Fibroblast of peridontal ligament (primary cell): ENCODE results near the gene TTC21A.

Experiments
- DNase-seq: peaks from one replicate; pipeline ENCODE4 v3.0.0-alpha.2; 2010; ENCODE audit errors: extremely low read depth

The TTC21A gene

GRCh38 chr3:39177708-39178332 is 70.3 kb downstream of the TTC21A start:
- DNase-seq = peak; percentile 98

- DNase-seq = peak; percentile 18
These were observed 71.1 kb downstream of the TTC21A start for GRCh38 chr3:39178553-39178952.

- no peak for DNase-seq
These were observed 72.7 kb downstream of the TTC21A start for GRCh38 chr3:39180183-39180545.

- peak; percentile 51 for DNase-seq
These were observed 73.3 kb downstream of the TTC21A start for GRCh38 chr3:39180546-39181346.

- no peak for DNase-seq
These were observed 74.2 kb downstream of the TTC21A start for GRCh38 chr3:39181408-39182335.

GRCh38 chr3:39183211-39184080 is 76.0 kb downstream of the TTC21A start:
- DNase-seq = no peak

GRCh38 chr3:39184081-39184967 is 76.8 kb downstream of the TTC21A start:
- no peak for DNase-seq

GRCh38 chr3:39184968-39185285 is 77.4 kb downstream of the TTC21A start:
- no peak for DNase-seq

- no peak for DNase-seq
These were observed 78.0 kb downstream of the TTC21A start for GRCh38 chr3:39185326-39185958.

- DNase-seq = no peak
These were observed 78.6 kb downstream of the TTC21A start for GRCh38 chr3:39185959-39186691.

GRCh38 chr3:39186692-39187151 is 79.2 kb downstream of the TTC21A start:
- DNase-seq = no peak

- DNase-seq = no peak
These were observed 80.1 kb downstream of the TTC21A start for GRCh38 chr3:39187372-39188155.
